Measurements from ENCODE around the gene NEU1.

GRCh38 chr6:31825553-31825952 is 37.1 kb downstream of the NEU1 start:
- TF ChIP-seq CTCF (IDR thresholded peaks at IDR 0.05 in 4 of 5, conservative IDR thresholded peaks at IDR 0.05 in 1 of 5) (no peak), POLR2A (IDR thresholded peaks at IDR 0.05) (no peak)

Data from gastrocnemius medialis (tissue), 4 donors.